CD4-positive, alpha-beta T cell treated with Interleukin-6 at 100 ng/mL for 8 hours (primary cell): Measurements from ENCODE around the gene TXN2.
"Not testable (repeated sequence)": the region's sequence is repeated elsewhere in the genome, so short reads cannot be mapped to it uniquely, and the experiment has no call there.

Source experiments
- DNase-seq: peaks from one replicate; pipeline ENCODE4 v3.0.0-alpha.2; 2020; ENCODE audit warnings: mixed read lengths, low spot score

Gene TXN2

DNA sequence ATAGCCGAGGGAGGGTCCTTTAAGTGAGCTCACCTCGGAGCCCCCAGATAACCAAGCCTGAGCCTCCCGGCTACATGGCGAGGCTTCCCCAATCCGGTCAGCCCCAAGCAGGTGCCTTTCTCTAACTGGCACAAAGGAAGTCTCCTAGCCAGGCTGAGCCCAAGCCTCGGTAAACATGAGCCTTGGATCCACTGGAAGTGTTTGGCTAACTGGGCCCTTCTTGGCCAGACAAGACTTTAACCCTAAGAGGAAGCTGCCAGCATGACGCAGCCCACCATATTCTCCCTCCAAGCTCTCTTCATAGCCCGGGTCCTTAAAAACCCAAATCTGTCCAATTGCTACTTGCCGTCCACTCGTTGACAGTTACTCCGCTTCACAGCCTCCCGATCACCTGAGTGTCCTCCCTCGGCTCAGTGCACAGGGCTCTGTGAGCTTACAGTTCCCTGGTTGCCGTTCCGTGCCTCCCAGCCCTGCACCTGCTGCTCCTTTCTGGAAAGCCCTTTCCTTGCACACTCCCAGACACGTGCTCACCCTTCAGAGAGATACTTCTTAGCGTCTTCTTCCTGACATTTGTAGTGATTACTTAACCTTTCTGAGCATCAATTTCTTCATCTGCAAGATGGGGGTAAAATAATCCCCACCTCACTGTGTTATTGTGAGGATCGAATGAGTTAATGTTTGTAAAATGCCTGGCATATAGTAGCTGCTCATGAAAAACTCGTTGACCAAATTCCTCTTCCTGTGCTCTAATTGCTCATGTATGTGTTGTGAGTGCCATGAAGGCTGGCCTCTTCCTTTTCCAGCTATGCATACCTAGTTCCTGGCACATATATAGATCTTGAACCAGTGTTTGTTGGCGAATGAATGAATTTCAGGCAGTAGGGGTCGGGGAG, 25.6 kb downstream of the TXN2 start:
- DNase-seq = no peak

DNA sequence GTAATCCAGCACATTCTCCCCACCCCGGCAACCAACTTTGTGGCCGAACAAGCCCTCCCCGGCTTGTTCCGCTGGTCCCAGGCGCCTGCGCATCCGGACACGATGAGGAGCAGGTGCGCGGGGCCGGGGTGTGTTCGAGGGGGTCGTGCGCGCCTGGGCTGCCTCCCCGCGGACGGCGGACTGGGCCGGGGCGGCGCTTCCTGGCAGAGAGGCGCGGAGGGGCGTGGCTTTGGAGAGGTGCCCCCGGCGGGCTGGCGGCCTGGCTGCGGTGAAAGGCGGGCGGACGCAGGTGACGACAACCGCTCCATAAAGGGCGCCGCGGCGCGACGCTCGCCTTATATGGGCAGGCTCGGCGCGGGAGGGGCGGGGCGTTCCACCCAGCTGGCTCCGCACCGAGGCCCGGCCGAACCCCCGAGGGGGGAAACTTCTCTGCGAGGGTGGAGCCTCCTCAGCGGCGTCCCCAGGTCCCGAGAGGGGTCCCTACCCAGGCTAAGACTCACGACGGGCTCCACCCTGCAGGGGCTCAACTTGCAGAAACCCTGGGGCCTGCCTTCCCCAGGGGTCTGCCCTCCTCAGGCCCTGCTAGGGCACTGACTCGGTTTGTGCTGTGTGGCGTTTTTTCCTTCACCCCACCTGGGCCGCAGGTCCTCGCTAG, 26.4 kb downstream of the TXN2 start:
- DNase-seq = peak; percentile 95

DNA sequence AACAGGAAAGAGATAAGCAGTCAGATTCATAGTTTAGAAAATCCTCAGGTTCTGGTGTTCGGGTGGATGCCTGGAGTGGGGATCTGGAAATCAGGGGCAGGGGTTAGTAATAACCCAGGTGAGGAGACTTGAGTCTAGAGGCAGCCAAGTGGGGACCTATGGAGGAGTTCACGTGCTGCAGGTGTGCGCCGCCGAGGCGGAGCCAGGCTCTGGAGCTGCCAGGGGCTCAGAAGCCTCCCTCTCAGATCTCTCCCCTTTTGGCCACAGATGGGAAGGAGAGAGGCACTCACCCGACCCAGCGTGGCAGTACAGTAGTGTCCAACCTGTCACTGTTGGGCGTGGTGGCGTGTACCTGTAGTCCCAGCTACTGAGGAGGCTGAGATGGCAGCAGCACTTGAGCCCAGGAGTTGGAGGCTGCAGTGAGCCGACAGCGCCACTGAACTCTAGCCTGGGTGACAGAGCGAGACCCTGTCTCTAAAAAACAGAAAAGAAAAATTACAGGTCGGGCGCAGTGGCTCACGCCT, 27.5 kb downstream of the TXN2 start:
- DNase-seq = no peak

DNA sequence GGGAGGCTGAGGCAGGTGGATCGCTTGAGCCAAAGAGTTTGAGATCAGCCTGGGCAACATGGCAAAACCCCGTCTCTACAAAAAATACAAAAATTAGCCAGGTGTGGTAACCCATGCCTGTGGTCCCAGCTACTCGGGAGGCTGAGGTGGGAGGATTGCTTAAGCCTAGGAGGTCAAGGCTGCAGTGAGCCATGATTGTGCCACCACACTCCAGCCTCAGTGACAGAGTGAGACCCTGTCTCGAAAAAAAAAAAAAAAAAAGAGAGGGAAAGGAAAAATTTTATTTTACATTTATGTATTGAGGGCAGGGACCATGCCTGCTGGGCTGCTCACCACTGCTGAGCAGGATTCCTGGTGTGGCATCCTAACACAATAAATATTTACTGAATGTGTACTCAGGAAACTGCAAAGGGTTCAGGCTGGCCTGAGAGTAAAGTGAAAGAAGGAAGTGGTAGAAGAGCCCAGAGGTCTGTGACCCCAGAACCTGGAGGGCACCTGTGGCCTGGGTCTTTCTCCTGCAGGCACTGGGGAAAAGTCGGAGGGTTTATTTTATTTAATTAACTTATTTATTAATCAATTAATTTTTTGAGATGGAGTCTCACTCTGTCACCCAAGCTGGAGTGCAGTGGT, 28.3 kb downstream of the TXN2 start:
- not testable (repeated sequence) for DNase-seq

DNA sequence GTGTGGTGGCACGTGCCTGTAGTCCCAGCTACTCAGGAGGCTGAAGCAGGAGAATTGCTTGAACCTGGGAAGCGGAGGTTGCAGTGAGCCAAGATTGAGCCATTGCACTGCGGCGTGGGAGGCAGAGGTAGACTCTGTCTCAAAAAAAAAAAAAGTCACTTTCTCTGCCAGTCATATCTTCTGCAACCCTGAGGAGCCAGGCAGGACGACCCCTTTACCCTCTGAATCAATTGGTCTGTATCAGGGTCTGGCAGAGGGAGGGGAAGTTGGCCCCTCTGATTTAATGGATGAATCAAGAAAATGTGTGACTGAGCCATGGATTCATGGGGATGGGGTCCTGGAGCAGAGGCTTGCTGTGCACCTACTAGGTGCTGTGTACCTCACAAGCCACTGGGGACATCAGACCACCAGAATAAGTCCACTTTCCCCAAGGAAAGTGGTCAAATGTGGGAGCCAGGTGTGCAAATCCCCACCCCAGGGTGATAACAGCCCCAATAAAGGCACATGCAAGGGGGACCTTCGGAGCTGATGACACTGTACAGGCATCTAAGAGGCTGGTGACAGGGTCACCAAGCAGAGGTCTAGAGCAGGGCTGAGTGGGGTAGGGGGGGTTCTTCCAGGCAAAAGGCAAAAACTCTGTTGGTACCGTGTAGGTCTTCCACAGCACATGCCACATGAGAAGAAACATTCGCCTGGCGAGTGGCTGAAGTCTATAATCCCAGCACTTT, 29.0 kb downstream of the TXN2 start:
- DNase-seq = no peak

DNA sequence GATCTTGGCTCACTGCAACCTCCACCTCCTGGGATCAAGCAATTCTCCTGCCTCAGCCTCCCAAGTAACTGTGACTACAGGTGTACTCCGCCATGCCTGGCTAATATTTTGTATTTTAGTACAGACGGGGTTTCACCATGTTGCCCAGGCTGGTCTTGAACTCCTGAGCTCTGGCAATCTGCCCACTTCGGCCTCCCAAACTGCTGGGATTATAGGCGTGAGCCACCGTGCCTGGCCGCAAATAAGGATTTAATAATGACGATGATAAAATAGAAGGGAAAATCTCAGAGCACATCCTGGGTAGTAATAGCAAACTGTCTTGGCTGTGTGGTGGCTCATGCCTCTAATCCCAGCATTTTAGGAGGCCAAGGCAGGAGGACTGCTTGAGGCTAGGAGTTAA, 30.5 kb downstream of the TXN2 start:
- DNase-seq = not testable (repeated sequence)

DNA sequence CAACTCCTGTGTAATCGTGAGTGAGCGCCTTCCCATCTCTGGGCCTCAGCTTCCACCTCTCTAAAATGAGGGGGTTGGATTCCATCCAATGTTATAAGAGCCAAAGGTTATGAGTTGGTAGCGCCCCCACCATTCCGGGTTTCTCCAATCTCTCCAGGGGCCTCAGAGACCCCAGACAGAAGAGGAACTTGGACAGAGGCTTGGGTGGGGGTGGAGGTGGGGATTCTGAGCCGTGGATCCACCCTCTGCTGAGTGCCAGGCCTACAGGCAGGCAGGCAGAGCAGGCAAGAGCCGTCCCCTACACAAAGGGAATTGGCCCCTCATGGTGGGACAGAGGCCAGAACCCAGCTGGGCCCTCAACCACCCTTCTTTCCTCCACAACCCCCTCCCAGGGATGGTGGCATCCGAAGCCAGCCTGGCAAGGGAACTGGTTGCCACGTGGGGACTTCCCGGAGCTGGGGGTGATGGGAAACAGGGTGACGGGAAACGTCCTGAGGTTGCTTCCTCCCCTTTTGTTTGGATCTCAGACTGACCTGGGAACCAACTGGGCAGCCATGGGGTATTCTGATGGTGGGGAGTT, 31.8 kb downstream of the TXN2 start:
- DNase-seq = no peak

DNA sequence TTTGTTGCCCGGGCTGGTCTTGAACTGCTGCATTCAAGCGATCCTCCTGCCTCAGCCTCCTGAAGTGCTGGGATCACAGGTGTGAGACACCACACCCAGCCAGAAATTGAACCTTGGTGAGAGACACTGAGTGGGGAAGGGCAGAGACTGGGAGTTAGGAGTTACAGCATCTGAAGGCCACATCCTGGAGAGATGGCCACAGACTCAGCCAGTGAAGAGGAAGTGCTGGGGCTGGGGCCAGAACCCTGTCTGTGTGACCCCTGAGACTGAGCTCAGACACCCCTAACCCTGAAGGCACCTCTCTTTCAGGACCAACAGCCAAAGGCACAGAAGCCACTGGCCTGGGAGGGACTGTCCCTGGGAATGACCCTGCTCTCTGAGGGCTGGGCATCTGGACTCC, 33.8 kb downstream of the TXN2 start:
- no peak for DNase-seq

DNA sequence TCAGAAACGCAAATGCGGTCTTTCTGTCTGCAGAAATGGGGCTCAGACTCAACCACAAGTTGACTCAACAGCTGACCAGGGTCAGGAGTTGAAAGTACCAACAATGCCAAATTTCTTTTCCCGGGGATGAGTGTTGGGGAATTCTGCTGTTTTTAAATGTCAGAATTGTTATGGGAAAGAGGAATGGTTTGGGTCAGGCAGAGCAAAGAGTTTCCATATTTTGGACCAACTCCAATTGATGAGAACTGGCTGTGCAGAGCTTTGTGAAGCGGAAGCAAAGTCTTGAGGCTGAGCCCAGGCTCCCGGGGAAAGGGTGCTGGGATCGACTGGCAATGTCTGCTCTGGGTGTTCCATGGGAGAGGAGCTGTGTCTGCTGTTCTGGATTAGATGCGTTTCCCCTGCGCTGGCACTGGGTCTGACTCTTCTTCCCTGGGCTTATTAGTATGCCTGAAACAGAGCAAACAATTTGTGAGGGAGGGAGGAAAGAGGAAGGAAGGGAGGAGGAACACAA, 36.2 kb downstream of the TXN2 start:
- no peak for DNase-seq

DNA sequence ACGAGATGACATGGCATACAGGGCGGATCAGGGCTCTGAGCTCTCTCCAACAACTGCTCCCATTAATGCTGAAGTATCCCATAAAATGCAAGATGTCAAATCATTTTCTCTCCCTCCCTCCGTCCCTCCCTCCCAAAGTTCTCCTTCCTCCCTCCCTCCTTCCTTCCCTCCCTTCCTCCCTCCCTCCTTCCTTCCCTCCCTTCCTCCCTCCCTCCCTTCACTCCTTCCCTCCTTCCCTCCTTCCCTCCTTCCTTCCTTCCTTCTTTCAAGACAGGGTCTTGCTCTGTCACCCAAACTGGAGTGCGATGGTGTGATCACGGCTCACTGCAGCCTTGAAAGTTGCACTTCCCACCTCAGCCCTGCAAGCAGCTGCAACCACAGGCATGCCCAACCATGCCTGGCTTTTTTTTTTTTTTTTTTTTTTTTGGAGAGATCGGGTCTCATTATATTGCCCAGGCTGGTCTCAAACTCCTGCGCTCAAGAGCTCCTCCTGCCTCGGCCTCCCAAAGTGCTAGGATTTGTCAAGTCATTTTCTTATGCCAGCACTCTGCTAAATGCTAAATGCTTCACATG, 38.2 kb downstream of the TXN2 start:
- no peak for DNase-seq

DNA sequence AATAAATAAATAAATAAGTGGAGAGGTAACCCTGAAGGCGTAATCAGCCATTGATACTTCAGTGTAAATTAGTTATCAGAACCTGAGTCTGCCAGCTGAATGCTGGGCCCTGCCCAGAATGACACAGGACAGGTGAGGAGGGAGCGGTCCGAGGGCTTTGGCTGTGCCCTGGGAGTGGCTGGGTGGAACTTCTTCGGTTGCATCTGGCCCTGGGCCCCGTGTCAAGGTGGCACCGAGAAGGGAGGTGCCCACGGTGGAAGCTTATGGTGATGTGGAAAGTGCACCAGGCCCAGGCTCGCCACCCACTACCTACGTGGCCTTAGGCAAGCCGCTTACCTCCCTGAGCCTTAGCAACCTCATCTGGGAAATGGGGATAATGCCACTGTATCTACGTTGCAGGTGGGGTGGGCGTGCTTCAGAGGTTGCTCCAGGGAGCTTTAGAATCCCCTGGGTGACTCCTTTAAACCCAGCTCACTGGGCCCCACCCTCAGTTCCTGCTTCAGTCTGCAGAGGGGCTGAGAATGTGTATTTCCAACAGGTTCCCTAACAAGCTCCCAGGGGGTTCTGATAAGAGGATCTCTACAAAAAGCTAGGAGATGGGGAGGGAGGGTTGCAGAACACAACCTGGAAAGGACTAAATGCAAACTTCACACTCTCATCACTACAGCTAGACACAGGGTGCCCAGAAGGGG, 38.8 kb downstream of the TXN2 start:
- no peak for DNase-seq

DNA sequence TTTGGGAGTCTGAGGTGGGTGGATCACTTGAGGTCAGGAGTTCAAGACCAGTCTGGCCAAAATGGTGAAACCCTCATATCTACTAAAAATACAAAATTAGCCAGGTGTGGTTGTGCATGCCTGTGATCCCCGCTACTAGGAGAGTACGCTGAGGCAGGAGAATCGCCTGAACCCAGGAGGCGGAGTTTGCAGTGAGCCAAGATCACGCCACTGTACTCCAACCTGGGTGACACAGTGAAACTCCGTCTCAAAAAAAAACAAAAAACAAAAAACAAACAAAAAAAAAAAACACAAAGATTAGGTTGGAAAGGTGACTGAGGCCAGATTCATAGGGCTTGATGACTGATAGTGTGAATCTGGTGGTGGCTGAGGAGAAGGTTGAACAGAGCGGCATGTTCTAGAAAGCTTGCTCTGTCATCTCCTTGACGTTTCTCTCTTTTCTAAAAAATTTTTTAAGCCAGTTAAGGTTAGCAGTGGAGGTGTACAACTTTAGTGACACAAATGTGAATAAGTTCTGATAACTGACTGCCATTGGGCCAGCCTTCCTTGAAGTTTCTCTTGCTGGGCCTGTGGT, 40.9 kb downstream of the TXN2 start:
- no peak for DNase-seq

DNA sequence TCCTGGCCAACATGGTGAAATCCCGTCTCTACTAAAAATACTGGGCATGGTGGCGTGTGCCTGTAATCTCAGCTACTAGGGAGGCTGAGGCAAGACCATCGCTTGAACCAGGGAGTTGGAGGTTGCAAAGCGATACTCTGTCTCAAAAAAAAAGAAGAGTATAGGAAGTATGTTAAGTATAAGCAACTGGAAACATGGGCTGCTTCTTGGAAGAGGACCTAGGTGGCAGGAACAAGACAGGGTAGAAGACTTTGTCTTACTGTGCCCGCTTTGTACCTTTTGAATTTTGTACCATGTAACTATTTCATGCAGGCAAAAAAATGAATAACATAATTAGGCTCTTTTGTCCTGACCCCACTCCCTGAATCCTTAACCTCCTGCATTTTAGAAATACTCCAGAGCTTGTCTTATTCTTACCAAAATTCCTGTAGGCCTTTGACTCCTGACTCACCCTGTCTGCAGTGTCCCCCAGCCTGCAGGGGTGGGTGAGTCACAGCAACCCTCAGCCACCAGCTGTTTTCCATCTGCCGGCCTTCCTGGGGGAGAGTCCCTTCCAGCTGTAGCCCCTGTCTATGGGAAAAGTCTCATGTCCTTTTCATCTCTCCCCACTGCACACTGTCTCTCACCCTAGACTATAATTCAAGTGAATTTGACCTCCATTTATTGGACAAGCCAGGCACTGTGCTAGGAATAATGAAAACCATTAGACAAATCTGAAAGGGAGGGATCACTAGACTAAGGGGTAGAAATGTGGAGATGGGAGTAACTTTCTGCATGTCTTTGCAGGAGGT, 41.8 kb downstream of the TXN2 start:
- no peak for DNase-seq

DNA sequence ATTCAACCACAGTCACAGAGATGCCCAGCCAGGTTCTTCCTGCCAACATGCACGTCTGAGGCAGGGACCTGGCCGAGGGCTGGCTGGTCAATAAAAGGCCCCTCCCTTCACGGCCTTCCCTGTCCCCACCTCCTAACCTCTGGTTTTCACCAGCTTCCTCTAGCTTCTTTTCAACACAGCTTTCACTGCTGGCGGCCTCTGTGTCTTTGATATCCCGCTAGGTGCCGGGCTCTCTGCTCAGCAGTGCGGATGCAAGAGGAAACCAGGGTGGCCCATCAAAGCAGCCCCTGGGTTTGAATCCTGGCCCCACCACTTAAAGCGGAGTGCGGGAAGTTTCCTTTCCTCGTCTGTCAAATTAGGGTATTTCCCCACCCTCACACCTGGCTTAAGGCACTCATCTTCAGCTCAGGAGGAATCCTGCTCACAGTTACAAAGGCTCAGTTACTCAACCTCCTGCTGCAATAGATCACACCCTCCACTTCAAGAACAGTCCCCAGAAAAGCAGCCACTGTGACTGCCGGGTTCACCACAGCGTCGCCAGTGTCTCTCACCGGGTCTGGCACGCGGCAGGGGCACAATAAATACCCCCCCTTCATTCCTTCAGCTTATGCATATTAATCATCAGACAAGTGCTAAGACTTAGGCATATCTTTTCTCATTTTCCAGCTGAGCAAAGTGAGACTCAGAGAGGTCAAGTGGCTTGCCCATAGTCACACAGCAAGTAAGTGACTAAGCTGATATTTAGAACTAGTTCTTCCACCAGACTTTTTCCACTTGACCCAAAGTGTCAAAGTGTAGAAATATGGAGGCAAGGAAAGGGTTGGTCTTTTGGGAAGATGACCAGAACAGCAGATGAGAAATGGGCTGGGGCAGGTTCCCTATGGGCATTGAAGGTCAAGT, 45.7 kb downstream of the TXN2 start:
- DNase-seq = peak; percentile 73

DNA sequence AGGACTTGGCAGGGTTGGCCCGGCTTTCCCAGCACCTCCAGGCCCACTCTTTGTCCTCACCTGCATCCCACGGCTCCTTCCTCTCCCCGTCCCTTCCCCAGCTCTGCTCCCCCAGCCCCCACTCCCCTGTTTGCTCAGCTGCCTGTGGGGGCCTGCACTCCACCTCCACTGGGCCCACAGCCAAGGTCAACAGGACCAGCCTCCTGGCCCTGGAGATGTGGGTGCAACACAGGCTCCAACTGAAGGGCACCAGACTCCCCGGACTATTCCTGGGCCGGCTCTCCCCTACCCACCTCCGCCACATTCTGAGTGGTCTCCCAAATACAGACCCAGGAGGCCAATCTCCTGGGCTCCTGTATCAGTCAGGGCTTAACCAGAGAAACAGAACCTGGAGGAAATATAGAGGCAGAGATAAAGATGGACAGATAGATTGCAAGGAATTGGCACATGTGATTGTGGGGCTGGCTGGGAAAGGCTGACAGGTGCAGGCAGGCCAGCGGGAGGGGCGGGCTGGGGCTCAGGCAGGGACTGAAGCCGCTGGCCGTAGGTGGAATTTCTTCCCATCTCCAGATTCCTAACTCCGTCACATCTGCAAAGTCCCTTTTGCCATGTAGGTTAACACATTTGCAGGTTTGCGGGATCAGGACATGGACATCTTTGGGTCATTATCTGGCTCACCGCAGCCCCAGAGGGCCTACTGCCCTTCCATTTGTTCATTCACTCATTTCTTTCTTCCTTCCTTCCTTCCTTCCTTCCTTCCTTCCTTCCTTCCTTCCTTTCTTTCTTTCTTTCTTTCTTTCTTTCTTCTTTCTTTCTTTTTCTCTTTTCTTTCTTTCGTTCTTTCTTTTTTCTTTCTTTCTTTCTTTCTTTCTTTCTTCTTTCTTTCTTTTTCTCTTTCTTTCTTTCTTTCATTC, 47.9 kb downstream of the TXN2 start:
- no peak for DNase-seq

DNA sequence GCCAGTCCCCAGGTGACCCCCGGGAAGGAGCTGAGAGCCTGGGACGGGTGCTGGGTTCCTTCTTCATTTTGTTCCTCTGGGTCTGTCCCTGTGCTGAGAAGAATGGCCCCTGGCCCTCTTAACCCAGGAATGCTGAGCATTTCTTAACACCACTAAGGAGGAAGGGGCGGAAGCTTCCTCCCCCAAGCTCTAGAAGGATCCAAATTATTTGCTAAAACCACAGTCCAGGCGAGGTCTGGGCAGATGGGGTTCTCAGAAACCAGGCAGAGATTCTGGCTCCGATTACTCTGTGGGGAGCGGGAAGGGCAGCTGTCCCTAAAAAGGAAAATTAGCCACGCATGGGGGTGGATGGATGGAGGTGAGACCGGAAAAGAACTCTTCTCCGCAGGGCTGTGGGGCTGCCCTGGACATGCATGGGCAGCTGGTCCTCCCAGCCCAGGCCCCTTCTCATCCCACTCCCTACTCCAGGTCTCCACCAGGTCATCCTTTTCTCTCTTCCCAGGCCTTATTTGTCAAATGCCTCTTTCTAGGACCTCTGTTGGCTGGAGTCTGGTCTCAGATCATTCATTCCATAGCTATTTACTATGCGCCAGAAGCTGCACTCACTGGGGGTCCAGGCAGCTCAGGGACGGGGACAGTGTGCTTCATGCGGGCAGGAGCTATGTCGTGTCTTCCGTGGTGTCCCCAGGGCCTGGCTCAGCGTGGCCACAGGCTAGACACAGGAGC, 48.7 kb downstream of the TXN2 start:
- no peak for DNase-seq

DNA sequence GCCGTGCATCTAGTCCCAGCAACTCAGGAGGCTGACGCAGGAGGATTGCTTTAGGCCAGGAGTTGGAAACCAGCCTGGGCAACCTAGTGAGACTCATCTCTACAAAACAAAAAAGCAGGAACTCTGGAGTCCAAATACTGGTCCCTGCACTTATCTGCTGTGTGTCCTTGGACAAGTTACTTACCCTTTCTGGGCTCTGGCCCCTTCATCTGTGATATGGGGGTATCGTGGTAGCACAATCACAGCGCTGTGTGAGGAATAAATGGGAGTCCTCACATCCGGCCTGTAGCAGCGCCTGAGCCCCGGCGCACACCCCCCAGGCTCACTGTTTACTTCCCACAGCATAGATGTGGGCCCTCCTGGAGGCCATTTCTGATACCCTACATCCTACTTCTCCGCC, 49.5 kb downstream of the TXN2 start:
- no peak for DNase-seq
